GM23248 (cell line): ENCODE measurements around the gene PKN3.

Source experiments
- EZH2 ChIP-seq: fragments of 200-600 bp; sonication (generic); IDR thresholded peaks from 2 replicates; pipeline ENCODE4 v1.6.1; 2018; ENCODE audit warnings: antibody characterized with exemption, mild to moderate bottlenecking; ENCODE audit not compliant: insufficient read depth, poor library complexity, severe bottlenecking
- EZH2phosphoT487 ChIP-seq: fragments of 200-600 bp; sonication (generic); IDR thresholded peaks from 2 replicates; pipeline ENCODE4 v1.6.1; 2018; ENCODE audit warnings: antibody characterized with exemption, moderate library complexity, mild to moderate bottlenecking, low read depth; ENCODE audit not compliant: insufficient read depth

DNA sequence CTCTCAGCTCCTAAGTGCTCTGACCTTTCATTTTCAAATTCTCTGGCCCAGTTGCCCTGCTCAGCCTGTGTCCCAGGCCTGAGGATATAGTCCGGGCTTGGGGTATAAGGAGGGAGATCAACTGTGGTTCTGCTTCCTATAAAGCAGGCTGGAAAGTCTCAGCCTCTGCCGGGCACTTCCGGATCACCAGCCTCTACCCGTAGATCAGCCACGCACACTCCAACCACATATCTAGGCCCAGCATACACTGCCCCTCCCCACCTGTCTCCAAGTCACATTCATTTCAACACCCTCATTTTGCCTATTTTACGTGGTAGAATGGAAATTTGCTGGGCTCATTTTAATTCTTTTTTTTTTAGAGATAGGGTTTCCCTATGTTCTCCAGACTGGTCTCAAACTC, 66.3 kb downstream of the PKN3 start:
- TF ChIP-seq EZH2 (no peak), EZH2phosphoT487 (no peak)
